Keratinocyte (primary cell): ENCODE data around the gene PACS2. TPM values are rescaled to one million over a fixed set of nuclear protein-coding genes. Genes with fewer than 3 reads are reported as not detected.

Source experiments
- DNase-seq: peaks from one replicate; pipeline ENCODE4 v3.0.0-alpha.2; 2011; ENCODE audit warnings: low read depth, missing footprints, low spot score
- FAIRE-seq: peaks from 2 replicates; lab custom pipeline; 2011; peaks lifted over from hg19 to GRCh38; lab: Jason Lieb, UNC
- H2AFZ ChIP-seq: 2 replicates; pipeline ENCODE4 v1.6.0; 2012; ENCODE audit warnings: low read length, control low read depth, inconsistent platforms; ENCODE audit not compliant: control insufficient read depth
- H3K27ac ChIP-seq: 2 replicates; pipeline ENCODE4 v1.5.1; 2011; ENCODE audit warnings: low read length; ENCODE audit not compliant: control insufficient read depth, insufficient read depth
- H3K27me3 ChIP-seq: 3 replicates; pipeline ENCODE4 v1.6.0; 2011; ENCODE audit warnings: low read length; ENCODE audit not compliant: control insufficient read depth, insufficient read depth; ENCODE audit errors: extremely low read depth
- H3K36me3 ChIP-seq, 2 experiments: 2 replicates in 1 of 2; 3 replicates in 1 of 2; pipeline ENCODE4 v1.5.1; 2011; ENCODE audit warnings: low read length in 2 of 2, mild to moderate bottlenecking in 1 of 2; ENCODE audit not compliant: control insufficient read depth in 2 of 2, insufficient read depth in 2 of 2; ENCODE audit errors: extremely low read depth in 1 of 2
- H3K4me1 ChIP-seq: 3 replicates; pipeline ENCODE4 v1.5.1; 2011; ENCODE audit warnings: low read length; ENCODE audit not compliant: control insufficient read depth, insufficient read depth; ENCODE audit errors: extremely low read depth
- H3K4me2 ChIP-seq: 3 replicates; pipeline ENCODE4 v1.6.0; 2011; ENCODE audit warnings: low read depth, low read length; ENCODE audit not compliant: control insufficient read depth, insufficient read depth; ENCODE audit errors: extremely low read depth
- H3K4me3 ChIP-seq, 3 experiments: fragments of 200-600 bp in 1 of 3; sonication (generic) in 1 of 3; 2 replicates in 2 of 3; 3 replicates in 1 of 3; pipeline ENCODE4 v1.5.1; 2011 to 2016; ENCODE audit warnings: low read length in 3 of 3, mild to moderate bottlenecking in 3 of 3, control low read depth in 2 of 3, inconsistent platforms in 1 of 3, low read depth in 1 of 3, mixed read lengths in 1 of 3, mixed run types in 1 of 3, moderate library complexity in 1 of 3; ENCODE audit not compliant: control insufficient read depth in 2 of 3, insufficient read depth in 2 of 3; ENCODE audit errors: extremely low read depth in 1 of 3
- H3K79me2 ChIP-seq: 2 replicates; pipeline ENCODE4 v1.6.0; 2012; ENCODE audit warnings: low read length; ENCODE audit not compliant: control insufficient read depth, insufficient read depth
- H3K9ac ChIP-seq: 3 replicates; pipeline ENCODE4 v1.6.0; 2011; ENCODE audit warnings: low read length; ENCODE audit not compliant: control insufficient read depth, insufficient read depth; ENCODE audit errors: extremely low read depth
- H3K9me1 ChIP-seq: 3 replicates; pipeline ENCODE4 v1.6.0; 2011; ENCODE audit warnings: low read length; ENCODE audit not compliant: control insufficient read depth, insufficient read depth; ENCODE audit errors: extremely low read depth
- H3K9me3 ChIP-seq: 2 replicates; pipeline ENCODE4 v1.5.1; 2012; ENCODE audit warnings: low read depth, low read length; ENCODE audit not compliant: control insufficient read depth
- H4K20me1 ChIP-seq: 3 replicates; pipeline ENCODE4 v1.6.0; 2011; ENCODE audit warnings: low read length; ENCODE audit not compliant: control insufficient read depth, insufficient read depth; ENCODE audit errors: extremely low read depth
- CTCF ChIP-seq, 3 experiments: IDR thresholded peaks in 1 of 3; conservative IDR thresholded peaks in 1 of 3; optimal IDR thresholded peaks in 1 of 3; 2 replicates in 2 of 3; 3 replicates in 1 of 3; pipeline versions ENCODE3 to v1.5.1; 2011; ENCODE audit warnings: low read length in 3 of 3, mild to moderate bottlenecking in 3 of 3, moderate library complexity in 2 of 3, control low read depth in 1 of 3, inconsistent platforms in 1 of 3; ENCODE audit not compliant: insufficient read depth in 2 of 3; ENCODE audit errors: extremely low read depth in 1 of 3
- EZH2 ChIP-seq: IDR thresholded peaks from one replicate; pipeline ENCODE4 v1.6.1; 2012; ENCODE audit warnings: inconsistent platforms, mild to moderate bottlenecking, low read length, moderate library complexity
- dilution Hi-C: fragments of 300-500 bp; cut with MboI; formaldehyde crosslinking; loops from one replicate; pipeline ENCODE4 v1.7.0; 2020; ENCODE audit warnings: low sequenced_read_pairs; ENCODE audit not compliant: extremely low pct_ligation_motif_present
- polyA plus RNA-seq, 5 experiments: library from polyadenylated mRNA; depleted of rRNA in 3 of 5; stranded (reverse) in 3 of 5; stranded (forward) in 1 of 5; unstranded in 1 of 5; fragments of >200 nt; gene quantifications; 1 replicate in 1 of 5; 2 replicates in 3 of 5; 3 replicates in 1 of 5; pipeline versions ENCODE4 v1.2.1 to v1.2.3, GENCODE V29; 2011 to 2012; ENCODE audit warnings: missing spikeins in 2 of 5, low read depth in 1 of 5, low replicate concordance in 1 of 5

Gene PACS2
- polyA plus RNA-seq, 1 donor (not counting 4 experiments of a cell fraction or from before 2014, with no cell fraction given), result 11.8 TPM

GRCh38 chr14:105363847-105364708 lies 49.5 kb downstream of the PACS2 start:
- DNase-seq (no peak), FAIRE-seq (no peak)
- Histone ChIP-seq H3K27ac (no peak overlapping the region), H3K4me3 (peak overlapping the region in 1 of 3 experiments; percentile 12), H2AFZ (no peak overlapping the region), H3K4me2 (peak overlapping the region; percentile 32), H3K9me3 (no peaks in the 10 kb centered on the region), H4K20me1 (no peaks in the 10 kb centered on the region), H3K4me1 (peaks cover 4% of the 10 kb centered on the region), H3K79me2 (no peaks in the 10 kb centered on the region), H3K27me3 (no peaks in the 10 kb centered on the region), H3K36me3 (peaks cover 0 to 2% of the 10 kb centered on the region in 2 experiments), H3K9ac (no peak overlapping the region), H3K9me1 (no peaks in the 10 kb centered on the region)
- dilution Hi-C loops, result no loop called here
- TF ChIP-seq CTCF (optimal IDR thresholded peaks at IDR 0.05 in 1 of 3, IDR thresholded peaks at IDR 0.05 in 1 of 3, conservative IDR thresholded peaks at IDR 0.05 in 1 of 3; ENCODE audit: extremely low read depth in 1 of 3, insufficient read depth in 2 of 3, low read length in 3 of 3), result no peak
- TF ChIP-seq EZH2, result no peak

- no peaks in the 10 kb centered on the region for H3K27me3 ChIP-seq
- no peaks in the 10 kb centered on the region for H4K20me1 ChIP-seq
- dilution Hi-C loops, result no loop called here
- H3K36me3 ChIP-seq, result peaks cover 0 to 2% of the 10 kb centered on the region in 2 experiments
- no peak for FAIRE-seq
- H3K79me2 ChIP-seq, result no peaks in the 10 kb centered on the region
- no peak overlapping the region for H3K27ac ChIP-seq
- TF ChIP-seq CTCF (optimal IDR thresholded peaks at IDR 0.05 in 1 of 3, IDR thresholded peaks at IDR 0.05 in 1 of 3, conservative IDR thresholded peaks at IDR 0.05 in 1 of 3; ENCODE audit: extremely low read depth in 1 of 3, insufficient read depth in 2 of 3, low read length in 3 of 3), result no peak
- no peaks in the 10 kb centered on the region for H3K9me3 ChIP-seq
- H3K9me1 ChIP-seq, result no peaks in the 10 kb centered on the region
- H3K4me1 ChIP-seq, result peaks cover 4% of the 10 kb centered on the region
- H3K9ac ChIP-seq, result no peak overlapping the region
- no peak overlapping the region for H2AFZ ChIP-seq
- no peak overlapping the region for H3K4me2 ChIP-seq
- DNase-seq, result no peak
- no peak overlapping the region for H3K4me3 ChIP-seq
These were observed 50.6 kb downstream of the PACS2 start for GRCh38 chr14:105365101-105365500.
